Measurements from ENCODE around the gene GLRX. TPM values are rescaled to one million over a fixed set of nuclear protein-coding genes. Genes with fewer than 3 reads are reported as not detected.

Gene GLRX
- total RNA-seq, 4 donors from 2014 or later: 52.2 to 148 (median 96.5) TPM

GRCh38 chr5:95816776-95817175 is 5.8 kb downstream of the GLRX start:
- no peak for TF ChIP-seq CTCF (IDR thresholded peaks at IDR 0.05; ENCODE audit: low read depth)

- no peak for TF ChIP-seq CTCF (IDR thresholded peaks at IDR 0.05; ENCODE audit: low read depth)
Observed at GRCh38 chr5:95816341-95816740, 6.2 kb downstream of the GLRX start.

GRCh38 chr5:95815155-95815729 is 7.3 kb downstream of the GLRX start:
- no peak for TF ChIP-seq CTCF (IDR thresholded peaks at IDR 0.05; ENCODE audit: low read depth)

- TF ChIP-seq CTCF (IDR thresholded peaks at IDR 0.05; ENCODE audit: low read depth): no peak
Observed at GRCh38 chr5:95812074-95812471, 10.5 kb downstream of the GLRX start.

GRCh38 chr5:95810305-95811125 is 12.0 kb downstream of the GLRX start:
- TF ChIP-seq CTCF (IDR thresholded peaks at IDR 0.05; ENCODE audit: low read depth): no peak

GRCh38 chr5:95809414-95809960 is 13.0 kb downstream of the GLRX start:
- no peak for TF ChIP-seq CTCF (IDR thresholded peaks at IDR 0.05; ENCODE audit: low read depth)

- TF ChIP-seq CTCF (IDR thresholded peaks at IDR 0.05; ENCODE audit: low read depth): no peak
Observed at GRCh38 chr5:95808686-95809413, 13.7 kb downstream of the GLRX start.
